ENCODE measurements around the gene PDE6H. TPM values are rescaled to one million over a fixed set of nuclear protein-coding genes. Genes with fewer than 3 reads are reported as not detected.

PDE6H gene
- polyA plus RNA-seq, 1 of the 3 experiments (the other 2 are of a cell fraction): not detected

- DNase-seq: peak; percentile 11
- H3F3A ChIP-seq (replicated peaks; ENCODE audit: insufficient read depth): peaks cover 24% of the 10 kb centered on the region
- H3K9me2 ChIP-seq: no peaks in the 10 kb centered on the region
- WGBS (ENCODE audit: low lambda C conversion rate): 38% methylated on average over 2 of the region's 2 CpGs
- H3K4me3 ChIP-seq (ENCODE audit: low read depth in 2 of 2, low read length in 1 of 2): no peak overlapping the region
- POLR2A ChIA-PET: no interaction called here
- H3K9me3 ChIP-seq: no peaks in the 10 kb centered on the region
- H3K36me3 ChIP-seq (replicated peaks in 1 of 2; ENCODE audit: control insufficient read depth in 1 of 2, insufficient read depth in 2 of 2, low read length in 1 of 2): no peaks in the 10 kb centered on the region
- H3K9ac ChIP-seq: no peak overlapping the region
- no peaks in the 10 kb centered on the region for H4K20me1 ChIP-seq (ENCODE audit: insufficient read depth)
- H2AFZ ChIP-seq (ENCODE audit: low read depth): no peak overlapping the region
- peaks cover 4 to 11% of the 10 kb centered on the region in 2 experiments; a peak in 3 of 4 replicates for H3K4me1 ChIP-seq (ENCODE audit: control insufficient read depth in 1 of 2, insufficient read depth in 2 of 2, low read depth in 1 of 2, low read length in 1 of 2)
- H3K27me3 ChIP-seq (ENCODE audit: insufficient read depth): no peaks in the 10 kb centered on the region
- H3K79me2 ChIP-seq (ENCODE audit: insufficient read depth): peaks cover 11% of the 10 kb centered on the region
- TF ChIP-seq FOXJ3 (CRISPR knock-in tag; IDR thresholded peaks at IDR 0.05): no peak
- TF ChIP-seq ELF1 (IDR thresholded peaks at IDR 0.05): no peak
- peak; percentile 18; the same call in 1 of the 2 replicates for TF ChIP-seq TCF12 (IDR thresholded peaks at IDR 0.05)
- TF ChIP-seq POLR2AphosphoS5 (IDR thresholded peaks at IDR 0.05; ENCODE audit: low read depth, low read length): no peak
- TF ChIP-seq FOXM1 (IDR thresholded peaks at IDR 0.05; ENCODE audit: low read depth): no peak
- no peak for TF ChIP-seq CHD2 (IDR thresholded peaks at IDR 0.05; ENCODE audit: low read length, partially characterized antibody)
- no peak for TF ChIP-seq YY1 (IDR thresholded peaks at IDR 0.05; ENCODE audit: low read depth)
- TF ChIP-seq TEAD4 (IDR thresholded peaks at IDR 0.05; ENCODE audit: borderline replicate concordance, insufficient read depth): no peak
- no peak for TF ChIP-seq FOSL2 (IDR thresholded peaks at IDR 0.05; ENCODE audit: borderline replicate concordance, low read depth)
- H3K4me2 ChIP-seq: no peak overlapping the region
- peak overlapping the region in 1 of 2 experiments; percentile 22; a peak in 2 of 4 replicates for H3K27ac ChIP-seq (ENCODE audit: low read depth in 2 of 2, low read length in 1 of 2)
- CTCF ChIA-PET: no interaction called here
Measured at GRCh38 chr12:14965221-14965620, 7.6 kb upstream of the PDE6H start.

GRCh38 chr12:14968478-14968877, 4.4 kb upstream of the PDE6H start:
- no peak overlapping the region for H3K9ac ChIP-seq
- ChIA-PET CTCF (no interaction called here), POLR2A (no interaction called here)
- no peak overlapping the region for H2AFZ ChIP-seq (ENCODE audit: low read depth)
- DNase-seq: no peak
- no peak overlapping the region for H3K4me2 ChIP-seq
- no peak overlapping the region for H3K27ac ChIP-seq (ENCODE audit: low read depth in 2 of 2, low read length in 1 of 2)
- no peaks in the 10 kb centered on the region for H3K36me3 ChIP-seq (replicated peaks in 1 of 2; ENCODE audit: control insufficient read depth in 1 of 2, insufficient read depth in 2 of 2, low read length in 1 of 2)
- no peak overlapping the region for H3K4me3 ChIP-seq (ENCODE audit: low read depth in 2 of 2, low read length in 1 of 2)
- no peaks in the 10 kb centered on the region for H3K27me3 ChIP-seq (ENCODE audit: insufficient read depth)
- WGBS (ENCODE audit: low lambda C conversion rate): 47% methylated on average over 3 of the region's 3 CpGs
- H3K9me2 ChIP-seq: no peaks in the 10 kb centered on the region
- peaks cover 0 to 4% of the 10 kb centered on the region in 2 experiments; a peak in 2 of 4 replicates for H3K4me1 ChIP-seq (ENCODE audit: control insufficient read depth in 1 of 2, insufficient read depth in 2 of 2, low read depth in 1 of 2, low read length in 1 of 2)
- H3F3A ChIP-seq (replicated peaks; ENCODE audit: insufficient read depth): no peaks in the 10 kb centered on the region
- H4K20me1 ChIP-seq (ENCODE audit: insufficient read depth): no peaks in the 10 kb centered on the region
- H3K9me3 ChIP-seq: no peaks in the 10 kb centered on the region
- no peaks in the 10 kb centered on the region for H3K79me2 ChIP-seq (ENCODE audit: insufficient read depth)
- TF ChIP-seq EP300 (IDR thresholded peaks at IDR 0.05; ENCODE audit: borderline replicate concordance in 1 of 2, low read depth in 1 of 2, low read length in 1 of 2) (no peak), RXRA (IDR thresholded peaks at IDR 0.05; ENCODE audit: borderline replicate concordance, low read depth) (no peak), FOSL2 (IDR thresholded peaks at IDR 0.05; ENCODE audit: borderline replicate concordance, low read depth) (no peak), JUND (IDR thresholded peaks at IDR 0.05) (no peak), POLR2AphosphoS5 (IDR thresholded peaks at IDR 0.05; ENCODE audit: low read depth, low read length) (no peak), GABPA (IDR thresholded peaks at IDR 0.05; ENCODE audit: low read depth) (no peak), REST (IDR thresholded peaks at IDR 0.05; ENCODE audit: low read depth, low read length) (no peak), TCF12 (IDR thresholded peaks at IDR 0.05) (no peak), ELF1 (IDR thresholded peaks at IDR 0.05) (no peak)

Measured in SK-N-SH (cell line).